Measurements from ENCODE around the gene ARL16. TPM values are rescaled to one million over a fixed set of nuclear protein-coding genes. Genes with fewer than 3 reads are reported as not detected.

The ARL16 gene
- total RNA-seq, 1 experiment from 2014 or later: 41.0 TPM

DNA sequence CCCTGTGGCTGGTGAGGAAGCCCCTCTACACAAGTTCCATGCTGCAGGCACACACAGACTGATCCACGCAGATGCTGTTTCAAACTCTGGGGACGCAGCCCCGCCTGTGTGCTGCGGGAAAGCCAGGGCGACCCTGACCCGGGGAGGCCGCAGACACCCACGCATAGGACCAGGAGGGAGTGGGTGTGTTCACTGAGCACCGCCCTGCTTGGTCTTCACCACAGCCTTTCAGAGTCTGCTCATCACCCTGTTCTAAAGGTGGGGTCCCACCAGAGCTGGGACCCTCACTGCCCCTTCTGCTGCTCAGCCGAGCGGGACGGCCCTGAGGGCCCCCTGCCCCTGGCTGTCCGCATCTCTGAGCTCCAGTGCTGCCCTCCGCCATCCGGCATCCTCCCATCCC is 39.1 kb downstream of the ARL16 start:
- DNase-seq (ENCODE audit: low spot score): no peak

GRCh38 chr17:81641825-81642489 is 41.6 kb downstream of the ARL16 start:
- peak; percentile 84 for DNase-seq (ENCODE audit: low spot score)

GRCh38 chr17:81640011-81640410 is 43.6 kb downstream of the ARL16 start:
- no peak for DNase-seq (ENCODE audit: low spot score)

GRCh38 chr17:81638683-81639082 is 44.9 kb downstream of the ARL16 start:
- no peak for DNase-seq (ENCODE audit: low spot score)

GRCh38 chr17:81636505-81637288 is 46.9 kb downstream of the ARL16 start, which contains the start of the genes NPLOC4 and TSPAN10:
Gene NPLOC4, minus strand, starts transcription at chr17:81637112. Its CDS starts 182 bp downstream, at chr17:81636930.
Gene TSPAN10, plus strand, starts transcription at chr17:81637196. Its CDS starts 5,217 bp downstream, at chr17:81642413.
- peak; percentile 68 for DNase-seq (ENCODE audit: low spot score)

GRCh38 chr17:81635973-81636504 is 47.6 kb downstream of the ARL16 start:
- no peak for DNase-seq (ENCODE audit: low spot score)

GRCh38 chr17:81635431-81635830 is 48.2 kb downstream of the ARL16 start:
- no peak for DNase-seq (ENCODE audit: low spot score)

- no peak for DNase-seq (ENCODE audit: low spot score)
Observed at GRCh38 chr17:81631482-81631881, 52.1 kb downstream of the ARL16 start.

Other genes starting within 250 kb of the ARL16 start
- 5,134 and 6,456 TPM in 2 replicates for gene ACTG1, start 171.0 kb downstream of the ARL16 start, total RNA-seq (2014; rRNA removed; shearing (Covaris generic))
- 0.81 and 1.7 TPM in 2 replicates for gene FSCN2, start 155.4 kb downstream of the ARL16 start, total RNA-seq (2014; rRNA removed; shearing (Covaris generic))
- gene FAAP100, start 131.4 kb downstream of the ARL16 start, total RNA-seq (2014; rRNA removed; shearing (Covaris generic)): 29.7 and 39.9 TPM in 2 replicates
- gene NPLOC4, start 46.7 kb downstream of the ARL16 start, total RNA-seq (2014; rRNA removed; shearing (Covaris generic)): 89.3 and 93.9 TPM in 2 replicates
- 5.7 and 6.8 TPM in 2 replicates for gene TSPAN10, start 46.6 kb downstream of the ARL16 start, total RNA-seq (2014; rRNA removed; shearing (Covaris generic))
- 1.1 and 2.0 TPM in 2 replicates for gene PDE6G, start 27.3 kb downstream of the ARL16 start, total RNA-seq (2014; rRNA removed; shearing (Covaris generic))
- 42.0 and 58.8 TPM in 2 replicates for gene OXLD1, start 17.2 kb downstream of the ARL16 start, total RNA-seq (2014; rRNA removed; shearing (Covaris generic))
- 18.5 and 21.7 TPM in 2 replicates for gene CCDC137, start 17.1 kb downstream of the ARL16 start, total RNA-seq (2014; rRNA removed; shearing (Covaris generic))
- 144 and 199 TPM in 2 replicates for gene HGS, start 214 bp upstream of the ARL16 start, total RNA-seq (2014; rRNA removed; shearing (Covaris generic))
- 32.3 and 37.0 TPM in 2 replicates for gene MRPL12, start 19.6 kb upstream of the ARL16 start, total RNA-seq (2014; rRNA removed; shearing (Covaris generic))
- gene SLC25A10, start 28.5 kb upstream of the ARL16 start, total RNA-seq (2014; rRNA removed; shearing (Covaris generic)): 81.5 and 101 TPM in 2 replicates
- not detected in 2 replicates for gene GCGR, start 120.4 kb upstream of the ARL16 start, total RNA-seq (2014; rRNA removed; shearing (Covaris generic))
- 45.8 and 51.4 TPM in 2 replicates for gene MCRIP1, start 149.5 kb upstream of the ARL16 start, total RNA-seq (2014; rRNA removed; shearing (Covaris generic))
- not detected in 2 replicates for gene PPP1R27, start 151.3 kb upstream of the ARL16 start, total RNA-seq (2014; rRNA removed; shearing (Covaris generic))
- 1,091 and 1,235 TPM in 2 replicates for gene P4HB, start 176.7 kb upstream of the ARL16 start, total RNA-seq (2014; rRNA removed; shearing (Covaris generic))
- gene ARHGDIA, start 187.5 kb upstream of the ARL16 start, total RNA-seq (2014; rRNA removed; shearing (Covaris generic)): 173 and 183 TPM in 2 replicates
- gene ALYREF, start 207.8 kb upstream of the ARL16 start, total RNA-seq (2014; rRNA removed; shearing (Covaris generic)): 376 and 393 TPM in 2 replicates
- 207 and 245 TPM in 2 replicates for gene ANAPC11, start 207.9 kb upstream of the ARL16 start, total RNA-seq (2014; rRNA removed; shearing (Covaris generic))
- gene NPB, start 218.4 kb upstream of the ARL16 start, total RNA-seq (2014; rRNA removed; shearing (Covaris generic)): 0.77 and 1.8 TPM in 2 replicates
- gene PCYT2, start 227.6 kb upstream of the ARL16 start, total RNA-seq (2014; rRNA removed; shearing (Covaris generic)): 93.8 and 108 TPM in 2 replicates
- 34.9 and 47.0 TPM in 2 replicates for gene SIRT7, start 234.4 kb upstream of the ARL16 start, total RNA-seq (2014; rRNA removed; shearing (Covaris generic))
- 30.1 and 37.6 TPM in 2 replicates for gene MAFG, start 243.9 kb upstream of the ARL16 start, total RNA-seq (2014; rRNA removed; shearing (Covaris generic))